Endothelial cell of hepatic sinusoid (primary cell): Measurements from ENCODE around the gene ST3GAL4.
"Not testable (repeated sequence)": the region's sequence is repeated elsewhere in the genome, so short reads cannot be mapped to it uniquely, and the experiment has no call there.

ENCODE experiments used
- in situ Hi-C: cut with HindIII; loops from 2 replicates; pipeline ENCODE4 v1.10.0; 2017; ENCODE audit warnings: low sequenced_read_pairs

ST3GAL4 gene

GRCh38 chr11:126383339-126384335, 28.2 kb downstream of the ST3GAL4 start:
- in situ Hi-C loops, result no loop called here

DNA sequence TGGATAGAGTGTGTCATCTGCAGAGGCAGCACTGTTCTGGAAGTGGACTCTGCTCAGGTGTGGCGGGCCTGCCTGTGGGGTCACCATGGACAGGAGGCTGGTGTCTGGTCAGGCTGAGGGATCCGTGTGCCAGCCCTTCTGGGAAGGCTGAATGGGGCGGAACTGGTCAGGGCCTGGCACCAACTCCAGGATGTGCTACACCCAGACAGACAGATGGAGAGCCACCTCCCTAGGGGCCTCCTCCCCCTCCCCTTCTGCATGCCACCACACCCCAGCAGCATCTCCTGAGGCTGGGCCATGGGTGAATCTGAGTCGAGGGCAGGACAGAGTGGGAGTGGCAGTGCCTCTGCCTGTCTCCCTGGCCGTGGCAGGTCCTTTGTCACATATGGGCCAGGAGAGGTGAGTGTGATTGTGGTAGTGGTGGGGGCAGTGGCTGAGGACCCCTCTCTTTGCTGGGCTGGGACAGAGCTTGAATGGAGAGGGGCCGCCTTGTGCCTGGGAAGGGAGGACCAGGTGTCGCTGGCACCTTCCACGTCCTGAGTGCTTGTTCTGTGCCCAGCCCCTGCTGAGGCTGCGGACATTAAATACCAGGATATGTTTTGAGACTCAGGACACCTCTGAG, 29.1 kb downstream of the ST3GAL4 start:
- in situ Hi-C loops, result no loop called here

DNA sequence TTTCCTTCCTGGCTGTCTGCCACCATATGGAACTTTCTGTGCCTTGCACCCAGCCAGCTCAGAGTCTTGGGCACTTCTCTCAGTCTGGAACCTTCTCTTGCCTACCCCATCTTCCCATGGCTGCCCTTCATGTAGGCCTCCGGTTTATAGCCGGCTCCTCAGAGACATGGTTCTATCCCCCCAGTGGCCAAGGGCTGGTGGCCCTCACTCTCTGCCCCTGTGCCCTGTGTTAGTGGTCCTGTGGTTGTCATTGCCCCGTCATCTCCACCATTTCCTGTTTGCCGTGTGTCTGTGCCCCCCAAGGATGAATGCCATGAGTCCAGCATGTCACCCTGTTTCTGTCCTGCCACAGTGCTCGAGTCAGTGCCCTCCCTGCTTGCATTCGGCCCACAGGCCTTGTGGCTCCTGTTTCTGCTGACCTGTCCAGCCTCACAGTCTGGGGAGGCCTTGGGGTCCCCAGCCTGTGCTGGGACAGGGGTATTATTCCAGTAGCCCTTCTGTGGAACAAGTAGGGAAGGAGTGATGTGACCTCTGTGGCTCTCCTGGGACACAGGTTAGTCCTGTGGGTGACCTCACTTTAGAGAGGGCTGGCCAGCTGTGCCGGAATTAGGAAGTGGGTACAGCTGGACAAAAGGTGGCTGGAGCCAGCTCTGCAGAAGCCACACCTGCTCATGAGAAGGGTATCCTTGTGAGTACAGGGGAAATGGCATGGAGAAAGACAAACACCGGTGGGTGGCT, 30.7 kb downstream of the ST3GAL4 start:
- in situ Hi-C loops, result no loop called here

GRCh38 chr11:126386729-126387071, 31.2 kb downstream of the ST3GAL4 start:
- in situ Hi-C loops, result not testable (repeated sequence)

DNA sequence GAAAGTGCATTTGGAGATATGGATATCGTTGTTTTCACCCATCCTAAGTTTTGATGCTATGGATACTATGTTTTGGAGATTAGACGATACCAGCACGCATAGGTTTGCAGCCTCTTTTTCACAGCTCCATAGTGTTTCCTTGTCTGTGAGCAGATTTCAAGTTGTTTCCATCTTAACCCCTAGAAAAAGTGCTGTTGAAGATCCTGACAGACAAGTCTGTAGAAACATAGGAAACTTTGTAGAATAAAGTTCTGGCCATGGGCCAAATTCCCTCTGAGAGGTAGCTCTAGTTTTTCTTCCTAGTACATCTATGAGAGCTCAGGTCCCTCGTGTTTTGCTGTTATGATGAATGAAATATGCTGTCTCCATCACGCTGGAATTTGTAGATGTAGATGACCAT, 32.4 kb downstream of the ST3GAL4 start:
- in situ Hi-C loops, result no loop called here

DNA sequence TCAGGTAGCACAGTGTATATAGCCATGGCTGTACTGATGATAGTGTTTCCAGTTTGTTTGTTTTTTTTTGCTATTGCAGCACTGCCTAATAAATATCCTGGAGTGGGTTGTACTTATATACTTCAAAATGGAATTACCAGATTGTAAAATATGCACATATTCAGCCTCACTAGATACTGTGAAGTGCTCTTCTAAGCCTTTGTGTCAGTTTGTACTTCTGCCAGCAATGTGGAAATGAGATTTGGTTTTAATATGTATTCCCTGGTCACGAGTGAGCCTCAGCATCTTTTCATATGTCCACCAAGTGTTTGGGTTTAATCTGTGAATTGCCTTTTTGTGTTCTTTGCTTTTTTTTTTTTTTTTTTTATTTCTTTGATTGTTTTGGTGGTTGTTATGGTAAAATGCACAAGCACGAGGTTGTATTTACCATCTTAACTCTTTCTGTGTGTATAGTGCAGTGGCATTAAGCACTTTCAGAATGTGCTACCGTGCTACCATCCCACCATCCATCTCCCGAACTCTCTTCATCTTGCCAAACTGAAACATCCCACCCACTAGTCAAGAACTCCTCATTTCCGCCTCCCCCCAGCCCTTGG, 34.9 kb downstream of the ST3GAL4 start:
- in situ Hi-C loops, result loop anchor here (5.0 kb wide), 2 partner anchors 38 to 77 kb away; no protein-coding TSS in a partner anchor

GRCh38 chr11:126391286-126391954, 35.9 kb downstream of the ST3GAL4 start:
- in situ Hi-C loops, result loop anchor here (5.0 kb wide), 2 partner anchors 39 to 76 kb away; no protein-coding TSS in a partner anchor

DNA sequence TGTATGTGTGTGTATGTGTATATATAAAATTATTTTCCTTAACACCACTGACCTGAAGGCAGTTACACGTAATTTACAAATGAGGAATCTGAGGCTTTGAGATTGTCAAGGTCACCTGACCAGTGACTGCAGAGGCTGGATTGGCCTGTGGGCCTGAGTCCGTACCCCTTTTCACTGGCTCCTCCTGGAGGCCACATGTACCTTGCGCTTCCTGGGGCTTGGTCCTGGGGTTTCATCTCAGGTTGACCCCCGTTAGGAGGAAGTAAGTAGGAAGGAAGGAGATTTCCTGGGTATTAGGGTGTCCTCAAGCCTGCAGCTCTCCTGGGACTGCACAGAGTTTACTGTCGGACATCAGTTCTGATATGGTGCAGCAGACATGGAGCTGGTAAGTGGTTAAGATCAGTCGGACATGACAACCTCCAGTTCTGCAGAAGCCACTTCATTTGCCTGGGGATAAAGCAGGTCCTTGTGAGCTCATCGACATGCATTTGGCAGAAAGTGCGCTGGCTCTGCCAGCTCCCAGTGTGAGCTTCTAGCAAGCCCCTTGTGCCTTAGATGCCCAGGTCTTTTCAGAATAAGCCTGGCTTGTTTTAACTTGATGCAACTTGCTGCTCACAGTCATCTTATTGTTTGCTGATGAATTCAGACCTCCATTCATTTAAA, 36.6 kb downstream of the ST3GAL4 start:
- in situ Hi-C loops, result loop anchor here (5.0 kb wide), 2 partner anchors 40 to 75 kb away; no protein-coding TSS in a partner anchor

GRCh38 chr11:126392633-126393013, 37.1 kb downstream of the ST3GAL4 start:
- in situ Hi-C loops, result loop anchor here (5.0 kb wide), 2 partner anchors 40 to 75 kb away; no protein-coding TSS in a partner anchor

DNA sequence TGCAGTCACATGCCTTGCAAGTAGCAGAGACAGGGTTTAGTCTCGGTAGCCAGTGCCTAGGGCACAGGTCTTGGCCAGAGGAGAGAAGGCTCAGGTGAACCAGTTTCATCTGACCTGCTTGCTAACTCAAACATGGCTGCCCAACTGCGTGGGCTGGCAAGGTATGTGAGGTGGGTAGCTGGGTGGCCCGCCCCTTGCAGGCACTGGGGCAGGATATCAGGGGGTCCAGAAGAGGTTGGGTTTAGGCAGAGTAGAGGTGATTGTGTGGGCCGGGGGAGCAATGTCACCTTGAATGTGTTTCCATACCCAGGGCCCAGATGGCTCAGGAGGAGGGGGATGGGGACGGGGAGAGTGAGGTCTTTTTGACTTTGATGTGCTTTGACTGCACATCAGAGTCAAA, 37.7 kb downstream of the ST3GAL4 start:
- in situ Hi-C loops, result loop anchor here (5.0 kb wide), 2 partner anchors 41 to 74 kb away; no protein-coding TSS in a partner anchor

GRCh38 chr11:126394036-126394435, 38.5 kb downstream of the ST3GAL4 start:
- in situ Hi-C loops, result loop anchor here (5.0 kb wide), 2 partner anchors 42 to 73 kb away; no protein-coding TSS in a partner anchor

DNA sequence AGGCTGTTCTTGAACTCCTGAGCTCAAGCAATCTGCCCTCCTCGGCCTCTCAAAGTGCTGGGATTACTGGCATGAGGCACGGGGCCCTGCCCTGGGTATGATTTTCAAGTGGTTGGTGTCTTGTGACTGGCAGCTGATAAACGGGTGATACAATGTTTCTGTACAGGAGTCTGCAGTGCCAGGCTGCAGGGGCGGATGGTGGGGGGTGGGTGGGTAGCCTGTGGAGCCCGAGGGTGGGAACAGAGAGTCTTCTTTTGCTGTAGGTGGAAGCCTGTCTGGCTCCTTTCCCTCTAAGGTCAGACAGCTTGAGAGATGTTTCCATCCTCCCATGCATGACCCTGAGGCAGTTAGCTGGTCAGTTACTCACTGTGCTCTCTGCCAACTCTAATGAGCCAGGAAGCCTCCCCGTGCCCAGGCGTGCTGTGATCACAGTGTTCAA, 39.2 kb downstream of the ST3GAL4 start:
- in situ Hi-C loops, result loop anchor here (5.0 kb wide), 2 partner anchors 42 to 73 kb away; no protein-coding TSS in a partner anchor

GRCh38 chr11:126395784-126396183, 40.3 kb downstream of the ST3GAL4 start:
- in situ Hi-C loops, result not testable (repeated sequence)

DNA sequence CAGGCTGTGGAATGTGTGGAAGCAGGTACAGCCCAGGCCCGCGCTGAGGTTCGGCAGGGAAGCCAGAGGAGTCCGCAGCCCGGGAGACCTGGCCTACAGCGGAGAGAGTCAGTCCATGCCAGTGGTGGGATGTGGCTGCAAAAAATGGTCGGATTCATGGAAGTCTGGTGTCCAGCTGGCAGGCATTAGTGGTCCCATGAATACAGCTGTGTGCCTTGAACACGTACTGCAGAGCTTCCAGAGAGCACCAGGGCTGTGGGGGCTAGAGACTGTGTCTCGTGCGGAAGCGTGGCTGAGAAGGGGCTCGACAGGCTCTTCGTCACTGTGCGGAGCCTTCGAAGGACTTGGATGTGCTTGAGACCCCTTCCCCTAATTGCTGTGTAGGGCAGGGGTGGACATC, 40.8 kb downstream of the ST3GAL4 start:
- in situ Hi-C loops, result not testable (repeated sequence)

- in situ Hi-C loops, result no loop called here
Measured at GRCh38 chr11:126396965-126397364, 41.5 kb downstream of the ST3GAL4 start.

DNA sequence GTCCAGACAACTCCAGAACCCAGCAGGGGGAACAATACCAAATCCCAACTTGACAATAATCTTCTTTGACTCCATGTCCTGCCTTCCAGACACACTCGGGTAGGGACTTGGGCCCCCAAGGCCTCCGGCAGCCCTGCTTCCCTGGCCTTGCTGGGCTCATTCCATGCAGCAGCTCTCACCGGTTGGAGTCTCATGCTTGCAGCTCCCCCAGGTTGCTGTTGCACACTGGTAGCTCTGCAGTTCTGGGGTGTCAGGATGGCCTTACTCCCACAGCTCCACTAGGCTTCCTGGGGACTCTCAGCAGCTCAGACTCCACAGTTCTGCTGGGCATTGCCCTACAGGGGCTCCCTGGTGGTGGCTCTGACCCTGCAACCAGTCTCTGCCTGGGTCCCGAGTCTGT, 42.8 kb downstream of the ST3GAL4 start:
- in situ Hi-C loops, result no loop called here

DNA sequence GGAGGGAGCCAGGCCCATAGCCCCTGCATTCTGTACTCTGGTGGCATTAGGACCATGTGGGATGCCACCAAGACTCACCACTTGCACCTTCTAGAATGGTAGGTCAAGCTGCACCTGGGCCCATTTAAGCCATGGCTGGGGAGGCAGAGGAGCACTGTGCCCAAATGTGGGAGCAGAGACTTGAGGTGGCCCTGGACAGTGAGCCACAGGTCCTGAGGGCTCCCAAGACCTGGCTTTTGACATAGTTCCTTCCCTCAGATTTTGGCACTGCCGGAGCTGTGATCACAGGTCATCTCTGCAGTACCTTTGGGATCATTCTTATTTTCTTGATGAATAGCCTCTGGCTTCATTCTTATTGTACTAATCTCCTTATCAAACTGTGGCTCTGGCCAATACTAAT, 43.2 kb downstream of the ST3GAL4 start:
- in situ Hi-C loops, result no loop called here

GRCh38 chr11:126400019-126400418, 44.5 kb downstream of the ST3GAL4 start:
- in situ Hi-C loops, result no loop called here

DNA sequence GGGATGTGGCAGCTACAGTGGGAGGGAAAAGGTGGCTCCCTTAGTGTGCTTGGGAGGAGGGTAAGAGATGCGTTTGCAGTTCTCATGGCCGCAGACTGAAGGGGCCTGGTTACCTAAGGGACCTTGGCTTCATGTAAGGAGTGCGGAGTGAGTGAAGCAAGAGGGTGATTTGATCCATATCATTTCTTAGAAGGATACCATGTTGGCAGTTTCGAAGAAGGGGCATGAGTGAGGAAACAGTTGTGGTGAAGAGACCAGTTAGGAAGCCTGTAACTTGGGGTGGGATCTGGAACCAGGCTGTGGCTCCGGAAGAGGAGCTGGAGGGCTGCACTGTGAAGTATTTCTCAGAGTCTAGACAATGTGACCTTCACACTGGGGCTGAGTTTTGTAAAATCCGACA, 45.0 kb downstream of the ST3GAL4 start:
- in situ Hi-C loops, result no loop called here
